ENCODE results near the gene PRR20B. TPM values are rescaled to one million over a fixed set of nuclear protein-coding genes. Genes with fewer than 3 reads are reported as not detected.
"Not testable (repeated sequence)": the region's sequence is repeated elsewhere in the genome, so short reads cannot be mapped to it uniquely, and the experiment has no call there.

The PRR20B gene
- total RNA-seq (not detected), polyA plus RNA-seq (not detected)
- long read RNA-seq, donor 1: 0 reads
- long read RNA-seq, donor 2: 0 reads

DNA sequence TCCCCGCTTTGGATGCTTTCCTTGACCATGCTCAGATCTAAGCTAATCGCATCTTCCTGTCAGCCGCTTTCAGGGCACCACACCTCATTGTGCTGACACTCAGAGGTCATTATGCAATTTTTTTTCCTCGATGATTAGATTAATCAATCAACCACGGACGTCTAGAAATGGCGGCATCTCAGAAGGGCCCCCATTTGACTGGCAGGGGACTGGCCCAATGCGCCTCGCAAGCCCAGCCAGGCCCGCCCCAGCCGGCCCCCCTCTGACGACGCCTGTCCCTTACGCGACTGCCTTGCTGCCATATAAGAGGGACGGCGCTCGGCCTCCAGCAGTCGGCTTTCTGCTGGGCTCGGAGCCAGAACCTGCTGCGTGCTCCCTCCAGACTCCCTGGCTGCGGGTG is at the start of gene PRR20B:
Gene PRR20B (plus strand): TSS at position 301 of the 400 bp plus-strand sequence. CDS start 387 bp downstream, outside the sequence.
- no CpG with 5 or more reads among the region's 22 CpGs for WGBS, 2 donors
- ATAC-seq (ENCODE audit: low FRiP score); H3K4me3 ChIP-seq (ENCODE audit: low read length in 2 of 2); H3K4me1 ChIP-seq (ENCODE audit: control insufficient read depth in 1 of 2, insufficient read depth in 2 of 2, low read length in 2 of 2); H3K9me3 ChIP-seq (ENCODE audit: control insufficient read depth, low read length); H3K36me3 ChIP-seq (ENCODE audit: control insufficient read depth in 1 of 2, insufficient read depth in 2 of 2, low read length in 1 of 2); intact Hi-C loops (cut with DNase I); DNase-seq; H3K27me3 ChIP-seq (ENCODE audit: control insufficient read depth in 1 of 2, insufficient read depth in 2 of 2, low read length in 1 of 2); H3K27ac ChIP-seq (ENCODE audit: low read depth in 1 of 2, low read length in 2 of 2): not testable (repeated sequence)

DNA sequence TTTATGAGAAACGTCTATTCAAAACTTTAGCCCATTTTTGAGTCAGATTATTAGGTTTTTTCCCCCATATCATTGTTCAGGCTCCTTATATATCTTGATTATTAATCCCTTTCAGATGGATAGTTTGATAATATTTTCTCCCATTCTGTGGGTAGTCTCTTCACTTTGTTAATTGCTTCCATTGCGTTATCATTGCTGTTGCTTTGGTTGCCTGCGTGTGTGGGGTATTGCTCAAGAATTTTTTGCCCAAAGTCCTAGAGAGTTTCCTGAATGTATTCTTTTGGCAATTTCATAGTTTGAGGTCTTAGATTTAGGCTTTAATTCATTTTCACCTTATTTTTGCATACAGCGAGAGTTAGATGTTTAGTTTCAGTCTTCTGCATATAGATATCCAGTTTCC is 32.3 kb upstream of the PRR20B start:
- no peak overlapping the region for H3K27ac ChIP-seq (ENCODE audit: low read depth in 1 of 2, low read length in 2 of 2)
- intact Hi-C loops (cut with DNase I): no loop called here
- H3K27me3 ChIP-seq (ENCODE audit: control insufficient read depth in 1 of 2, insufficient read depth in 2 of 2, low read length in 1 of 2): no peaks in the 10 kb centered on the region
- no peak for ATAC-seq (ENCODE audit: low FRiP score)
- 97 to 98% methylated on average over 4 of the region's 4 CpGs for WGBS, 2 donors
- H3K4me1 ChIP-seq (ENCODE audit: control insufficient read depth in 1 of 2, insufficient read depth in 2 of 2, low read length in 2 of 2): no peaks in the 10 kb centered on the region
- H3K4me3 ChIP-seq (ENCODE audit: low read length in 2 of 2): no peak overlapping the region
- DNase-seq: no peak
- no peaks in the 10 kb centered on the region for H3K36me3 ChIP-seq (ENCODE audit: control insufficient read depth in 1 of 2, insufficient read depth in 2 of 2, low read length in 1 of 2)
- H3K9me3 ChIP-seq (ENCODE audit: control insufficient read depth, low read length): no peaks in the 10 kb centered on the region

DNA sequence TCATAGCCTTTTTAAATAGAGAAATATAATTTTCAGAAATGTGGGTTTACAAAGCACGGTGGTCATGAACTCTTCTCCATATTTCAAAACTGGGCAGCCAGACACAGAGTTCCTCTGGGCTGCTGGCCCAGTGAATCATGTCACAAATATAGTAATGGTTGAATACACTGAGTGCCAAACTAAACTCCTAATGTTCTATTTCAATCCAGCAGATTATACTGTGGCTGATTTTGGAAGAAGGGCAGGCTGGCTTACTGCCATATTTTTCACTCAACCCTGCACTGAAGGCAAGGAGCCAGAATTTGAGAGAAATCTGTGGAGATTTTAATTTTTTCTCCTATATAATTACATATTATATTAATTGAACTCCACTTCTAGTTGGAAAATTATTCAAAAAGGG is 23.6 kb upstream of the PRR20B start:
- H3K27ac ChIP-seq (ENCODE audit: low read depth in 1 of 2, low read length in 2 of 2): no peak overlapping the region
- no peaks in the 10 kb centered on the region for H3K9me3 ChIP-seq (ENCODE audit: control insufficient read depth, low read length)
- intact Hi-C loops (cut with DNase I): no loop called here
- DNase-seq (peak; percentile 68 to 76), ATAC-seq (ENCODE audit: low FRiP score) (peak; percentile 93)
- no peaks in the 10 kb centered on the region for H3K36me3 ChIP-seq (ENCODE audit: control insufficient read depth in 1 of 2, insufficient read depth in 2 of 2, low read length in 1 of 2)
- H3K27me3 ChIP-seq (ENCODE audit: control insufficient read depth in 1 of 2, insufficient read depth in 2 of 2, low read length in 1 of 2): no peaks in the 10 kb centered on the region
- 0 to 2% methylated on average over 1 of the region's 1 CpG for WGBS, 2 donors
- no peak overlapping the region for H3K4me3 ChIP-seq (ENCODE audit: low read length in 2 of 2)
- H3K4me1 ChIP-seq (ENCODE audit: control insufficient read depth in 1 of 2, insufficient read depth in 2 of 2, low read length in 2 of 2): no peaks in the 10 kb centered on the region

DNA sequence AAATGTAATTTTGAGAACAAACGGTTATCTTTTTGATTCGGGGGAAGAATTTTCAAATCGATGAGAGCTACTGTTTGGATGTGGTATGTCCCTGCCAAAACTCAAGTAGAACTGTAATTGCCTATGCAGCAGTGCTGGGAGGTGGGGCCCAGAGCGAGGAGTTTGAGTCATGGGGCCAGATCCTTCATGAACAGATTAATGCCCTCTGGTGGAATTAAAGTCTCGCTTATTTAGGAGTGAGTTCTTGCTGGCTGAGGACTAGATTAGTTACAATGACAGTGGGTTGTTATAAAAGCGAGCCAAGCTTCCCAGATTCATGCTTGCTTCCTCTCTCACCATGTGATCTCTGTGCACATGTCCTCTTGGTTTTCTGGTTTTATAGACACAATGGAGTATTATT is 18.4 kb upstream of the PRR20B start:
- no peaks in the 10 kb centered on the region for H3K9me3 ChIP-seq (ENCODE audit: control insufficient read depth, low read length)
- H3K4me3 ChIP-seq (ENCODE audit: low read length in 2 of 2): no peak overlapping the region
- 90 to 91% methylated on average over 6 of the region's 6 CpGs for WGBS, 2 donors
- DNase-seq: no peak
- intact Hi-C loops (cut with DNase I): no loop called here
- H3K27me3 ChIP-seq (ENCODE audit: control insufficient read depth in 1 of 2, insufficient read depth in 2 of 2, low read length in 1 of 2): no peaks in the 10 kb centered on the region
- no peaks in the 10 kb centered on the region for H3K4me1 ChIP-seq (ENCODE audit: control insufficient read depth in 1 of 2, insufficient read depth in 2 of 2, low read length in 2 of 2)
- H3K36me3 ChIP-seq (ENCODE audit: control insufficient read depth in 1 of 2, insufficient read depth in 2 of 2, low read length in 1 of 2): no peaks in the 10 kb centered on the region
- ATAC-seq (ENCODE audit: low FRiP score): no peak
- no peak overlapping the region for H3K27ac ChIP-seq (ENCODE audit: low read depth in 1 of 2, low read length in 2 of 2)

DNA sequence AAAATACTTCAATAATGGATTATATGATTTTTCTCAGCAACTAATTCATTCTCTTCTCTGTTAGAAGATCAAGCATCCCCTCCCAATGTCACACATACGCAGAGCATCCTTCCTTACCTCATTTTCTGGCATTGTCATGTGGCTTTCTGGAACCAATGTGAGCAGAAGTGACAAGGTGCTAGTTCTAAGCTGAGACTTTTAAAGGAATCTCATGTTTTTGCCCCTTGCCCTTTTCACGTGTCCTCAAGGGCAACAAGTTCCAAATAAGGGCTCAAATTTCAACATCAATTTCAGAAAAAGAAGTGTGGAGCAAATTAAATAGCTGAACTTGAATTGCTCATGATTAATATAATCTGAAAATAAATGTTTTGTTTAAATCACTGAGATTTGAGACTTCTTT is 11.2 kb upstream of the PRR20B start:
- intact Hi-C loops (cut with DNase I): no loop called here
- Histone ChIP-seq H3K27ac (ENCODE audit: low read depth in 1 of 2, low read length in 2 of 2) (no peak overlapping the region), H3K27me3 (ENCODE audit: control insufficient read depth in 1 of 2, insufficient read depth in 2 of 2, low read length in 1 of 2) (no peaks in the 10 kb centered on the region), H3K36me3 (ENCODE audit: control insufficient read depth in 1 of 2, insufficient read depth in 2 of 2, low read length in 1 of 2) (no peaks in the 10 kb centered on the region), H3K4me1 (ENCODE audit: control insufficient read depth in 1 of 2, insufficient read depth in 2 of 2, low read length in 2 of 2) (no peaks in the 10 kb centered on the region), H3K9me3 (ENCODE audit: control insufficient read depth, low read length) (no peaks in the 10 kb centered on the region), H3K4me3 (ENCODE audit: low read length in 2 of 2) (no peak overlapping the region)
- ATAC-seq (ENCODE audit: low FRiP score) (no peak), DNase-seq (no peak)
- 46 to 60% methylated on average over 2 of the region's 2 CpGs for WGBS, 2 donors

DNA sequence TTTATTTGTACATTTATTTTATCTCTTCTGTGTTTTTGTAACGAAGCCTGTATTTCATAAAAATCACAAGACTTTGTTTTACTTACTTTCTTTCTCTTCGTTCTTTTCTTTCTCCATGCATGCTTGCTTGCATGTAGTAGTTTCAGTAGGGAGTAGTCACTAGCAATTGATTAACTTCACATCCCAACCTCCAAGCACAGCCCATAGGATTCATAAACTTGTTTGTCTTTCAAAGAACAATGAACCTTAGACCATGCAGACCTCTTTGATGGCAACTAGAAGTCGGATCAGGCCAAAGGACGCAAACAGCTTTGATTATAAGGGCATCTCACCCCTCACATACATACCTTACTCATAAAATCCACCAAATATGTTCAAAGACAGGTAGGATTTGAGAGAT is 9.7 kb upstream of the PRR20B start:
- H3K4me3 ChIP-seq (ENCODE audit: low read length in 2 of 2): no peak overlapping the region
- no peak overlapping the region for H3K27ac ChIP-seq (ENCODE audit: low read depth in 1 of 2, low read length in 2 of 2)
- H3K9me3 ChIP-seq (ENCODE audit: control insufficient read depth, low read length): no peaks in the 10 kb centered on the region
- no peaks in the 10 kb centered on the region for H3K4me1 ChIP-seq (ENCODE audit: control insufficient read depth in 1 of 2, insufficient read depth in 2 of 2, low read length in 2 of 2)
- H3K36me3 ChIP-seq (ENCODE audit: control insufficient read depth in 1 of 2, insufficient read depth in 2 of 2, low read length in 1 of 2): no peaks in the 10 kb centered on the region
- intact Hi-C loops (cut with DNase I): no loop called here
- 73 to 75% methylated on average over 4 of the region's 4 CpGs for whole genome bisulfite sequencing, 2 donors
- ATAC-seq (ENCODE audit: low FRiP score) (no peak), DNase-seq (no peak)
- no peaks in the 10 kb centered on the region for H3K27me3 ChIP-seq (ENCODE audit: control insufficient read depth in 1 of 2, insufficient read depth in 2 of 2, low read length in 1 of 2)

DNA sequence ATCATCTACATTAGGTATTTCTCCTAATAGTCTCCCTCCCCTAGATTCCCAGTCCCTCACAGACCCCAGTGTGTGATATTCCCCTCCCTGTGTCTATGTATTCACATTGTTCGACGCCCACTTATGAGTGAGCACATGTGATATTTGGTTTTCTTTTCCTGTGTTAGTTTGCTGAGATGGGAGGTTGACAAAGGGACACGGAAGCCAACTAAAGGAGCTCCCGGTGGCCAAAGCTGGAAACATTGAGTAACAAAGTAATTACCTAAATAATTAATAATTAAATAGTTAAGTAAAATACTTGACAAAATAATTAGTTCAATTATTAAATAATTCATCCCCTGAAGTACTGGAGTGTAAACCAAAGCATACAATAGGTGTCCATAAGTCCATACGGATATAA is 8.3 kb upstream of the PRR20B start:
- H3K36me3 ChIP-seq (ENCODE audit: control insufficient read depth in 1 of 2, insufficient read depth in 2 of 2, low read length in 1 of 2): no peaks in the 10 kb centered on the region
- no peaks in the 10 kb centered on the region for H3K9me3 ChIP-seq (ENCODE audit: control insufficient read depth, low read length)
- DNase-seq (no peak), ATAC-seq (ENCODE audit: low FRiP score) (no peak)
- intact Hi-C loops (cut with DNase I): no loop called here
- H3K27me3 ChIP-seq (ENCODE audit: control insufficient read depth in 1 of 2, insufficient read depth in 2 of 2, low read length in 1 of 2): no peaks in the 10 kb centered on the region
- no peak overlapping the region for H3K27ac ChIP-seq (ENCODE audit: low read depth in 1 of 2, low read length in 2 of 2)
- 88 to 92% methylated on average over 5 of the region's 5 CpGs for WGBS, 2 donors
- H3K4me3 ChIP-seq (ENCODE audit: low read length in 2 of 2): no peak overlapping the region
- H3K4me1 ChIP-seq (ENCODE audit: control insufficient read depth in 1 of 2, insufficient read depth in 2 of 2, low read length in 2 of 2): no peaks in the 10 kb centered on the region

DNA sequence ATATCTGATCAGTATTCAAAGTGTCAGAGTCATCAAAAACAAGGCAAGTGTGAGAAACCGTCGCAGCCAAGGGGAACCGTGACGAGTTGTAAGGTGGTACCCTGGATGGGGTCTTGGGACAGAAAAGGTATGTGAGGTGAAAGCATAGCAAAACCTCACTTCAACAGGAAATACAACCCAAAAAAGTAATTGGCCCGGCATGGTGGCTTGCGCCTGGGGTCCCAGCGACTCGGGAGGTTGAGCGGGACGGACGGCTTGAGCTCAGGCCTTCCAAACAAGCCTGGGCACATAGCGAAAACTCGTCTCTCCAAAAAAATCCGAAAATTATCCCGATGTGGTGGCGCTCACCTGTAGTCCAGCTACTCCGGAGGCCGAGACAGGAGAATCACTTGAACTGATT is 7.5 kb upstream of the PRR20B start:
- H3K27ac ChIP-seq (ENCODE audit: low read depth in 1 of 2, low read length in 2 of 2); H3K27me3 ChIP-seq (ENCODE audit: control insufficient read depth in 1 of 2, insufficient read depth in 2 of 2, low read length in 1 of 2); ATAC-seq (ENCODE audit: low FRiP score); intact Hi-C loops (cut with DNase I); H3K4me3 ChIP-seq (ENCODE audit: low read length in 2 of 2); H3K36me3 ChIP-seq (ENCODE audit: control insufficient read depth in 1 of 2, insufficient read depth in 2 of 2, low read length in 1 of 2); H3K9me3 ChIP-seq (ENCODE audit: control insufficient read depth, low read length); DNase-seq; H3K4me1 ChIP-seq (ENCODE audit: control insufficient read depth in 1 of 2, insufficient read depth in 2 of 2, low read length in 2 of 2): not testable (repeated sequence)
- 97 to 100% methylated on average over 4 to 7 of the region's 18 CpGs for WGBS, 2 donors

DNA sequence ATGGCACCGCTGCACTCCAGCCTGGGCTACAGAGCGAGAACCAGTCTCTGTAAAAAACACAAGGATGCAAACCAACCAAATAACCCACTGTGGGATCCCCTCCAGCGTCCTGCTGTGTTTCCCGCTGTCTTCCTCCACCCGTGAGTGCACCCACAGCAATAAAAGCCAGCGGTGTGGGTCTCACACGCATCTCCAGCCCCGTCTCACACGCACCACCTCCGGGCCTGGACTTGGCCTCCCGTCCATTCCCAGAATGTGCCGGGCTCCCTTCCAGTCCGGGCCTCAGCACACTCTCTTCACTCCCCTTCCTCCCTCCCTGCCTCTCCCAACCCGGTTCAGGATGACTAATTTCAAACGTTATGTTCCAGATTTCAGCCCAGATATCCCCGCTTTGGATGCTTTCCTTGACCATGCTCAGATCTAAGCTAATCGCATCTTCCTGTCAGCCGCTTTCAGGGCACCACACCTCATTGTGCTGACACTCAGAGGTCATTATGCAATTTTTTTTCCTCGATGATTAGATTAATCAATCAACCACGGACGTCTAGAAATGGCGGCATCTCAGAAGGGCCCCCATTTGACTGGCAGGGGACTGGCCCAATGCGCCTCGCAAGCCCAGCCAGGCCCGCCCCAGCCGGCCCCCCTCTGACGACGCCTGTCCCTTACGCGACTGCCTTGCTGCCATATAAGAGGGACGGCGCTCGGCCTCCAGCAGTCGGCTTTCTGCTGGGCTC is 6.9 kb upstream of the PRR20B start, which contains the start of gene PRR20A:
Gene PRR20A (plus strand): TSS at position 684 of the 734 bp plus-strand sequence. CDS start 387 bp downstream, outside the sequence.
- H3K27ac ChIP-seq (ENCODE audit: low read depth in 1 of 2, low read length in 2 of 2); DNase-seq; H3K4me3 ChIP-seq (ENCODE audit: low read length in 2 of 2); intact Hi-C loops (cut with DNase I); H3K36me3 ChIP-seq (ENCODE audit: control insufficient read depth in 1 of 2, insufficient read depth in 2 of 2, low read length in 1 of 2); H3K27me3 ChIP-seq (ENCODE audit: control insufficient read depth in 1 of 2, insufficient read depth in 2 of 2, low read length in 1 of 2); ATAC-seq (ENCODE audit: low FRiP score); H3K4me1 ChIP-seq (ENCODE audit: control insufficient read depth in 1 of 2, insufficient read depth in 2 of 2, low read length in 2 of 2); H3K9me3 ChIP-seq (ENCODE audit: control insufficient read depth, low read length): not testable (repeated sequence)
- WGBS, 2 donors: 95 to 96% methylated on average over 9 to 11 of the region's 34 CpGs

Data from aorta (tissue), 5 donors.